Measurements from ENCODE around the gene DUOXA1.

DNA sequence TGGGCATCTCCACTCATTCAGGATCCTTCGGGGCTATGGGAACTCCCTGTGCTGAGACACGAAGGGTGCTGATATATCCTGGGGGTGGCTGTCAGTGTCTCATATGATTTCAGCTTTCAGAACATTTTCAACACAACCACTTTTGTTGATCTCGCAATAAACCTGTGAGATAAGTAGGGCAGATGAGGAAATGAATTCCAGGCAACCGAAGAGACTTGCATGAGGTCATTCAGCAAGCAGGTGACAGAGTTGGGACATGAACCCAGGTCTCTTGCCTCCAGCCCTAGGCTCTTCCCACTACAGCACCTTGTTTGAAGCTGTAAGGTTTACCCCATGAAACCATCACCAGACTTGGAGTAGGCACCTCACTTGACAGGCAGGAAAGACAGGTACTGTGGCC lies 16.7 kb upstream of the DUOXA1 start:
- TF ChIP-seq CREB5 (CRISPR knock-in tag; IDR thresholded peaks at IDR 0.05; ENCODE audit: low read depth) (no peak), BACH2 (CRISPR knock-in tag; IDR thresholded peaks at IDR 0.05; ENCODE audit: borderline replicate concordance) (no peak), ARNTL (CRISPR knock-in tag; IDR thresholded peaks at IDR 0.05; ENCODE audit: borderline replicate concordance, low read depth) (no peak), OSR1 (CRISPR knock-in tag; IDR thresholded peaks at IDR 0.05) (no peak), TCF4 (CRISPR knock-in tag; IDR thresholded peaks at IDR 0.05; ENCODE audit: borderline replicate concordance) (no peak), ESRRG (CRISPR knock-in tag; IDR thresholded peaks at IDR 0.05) (no peak), ZC3H10 (CRISPR knock-in tag; IDR thresholded peaks at IDR 0.05) (no peak), RARB (CRISPR knock-in tag; IDR thresholded peaks at IDR 0.05) (no peak), SNAI2 (CRISPR knock-in tag; IDR thresholded peaks at IDR 0.05) (no peak), ZFP30 (CRISPR knock-in tag; IDR thresholded peaks at IDR 0.05) (no peak), TOX (CRISPR knock-in tag; IDR thresholded peaks at IDR 0.05; ENCODE audit: borderline replicate concordance) (no peak)
- TF ChIP-seq, protein P1, sequence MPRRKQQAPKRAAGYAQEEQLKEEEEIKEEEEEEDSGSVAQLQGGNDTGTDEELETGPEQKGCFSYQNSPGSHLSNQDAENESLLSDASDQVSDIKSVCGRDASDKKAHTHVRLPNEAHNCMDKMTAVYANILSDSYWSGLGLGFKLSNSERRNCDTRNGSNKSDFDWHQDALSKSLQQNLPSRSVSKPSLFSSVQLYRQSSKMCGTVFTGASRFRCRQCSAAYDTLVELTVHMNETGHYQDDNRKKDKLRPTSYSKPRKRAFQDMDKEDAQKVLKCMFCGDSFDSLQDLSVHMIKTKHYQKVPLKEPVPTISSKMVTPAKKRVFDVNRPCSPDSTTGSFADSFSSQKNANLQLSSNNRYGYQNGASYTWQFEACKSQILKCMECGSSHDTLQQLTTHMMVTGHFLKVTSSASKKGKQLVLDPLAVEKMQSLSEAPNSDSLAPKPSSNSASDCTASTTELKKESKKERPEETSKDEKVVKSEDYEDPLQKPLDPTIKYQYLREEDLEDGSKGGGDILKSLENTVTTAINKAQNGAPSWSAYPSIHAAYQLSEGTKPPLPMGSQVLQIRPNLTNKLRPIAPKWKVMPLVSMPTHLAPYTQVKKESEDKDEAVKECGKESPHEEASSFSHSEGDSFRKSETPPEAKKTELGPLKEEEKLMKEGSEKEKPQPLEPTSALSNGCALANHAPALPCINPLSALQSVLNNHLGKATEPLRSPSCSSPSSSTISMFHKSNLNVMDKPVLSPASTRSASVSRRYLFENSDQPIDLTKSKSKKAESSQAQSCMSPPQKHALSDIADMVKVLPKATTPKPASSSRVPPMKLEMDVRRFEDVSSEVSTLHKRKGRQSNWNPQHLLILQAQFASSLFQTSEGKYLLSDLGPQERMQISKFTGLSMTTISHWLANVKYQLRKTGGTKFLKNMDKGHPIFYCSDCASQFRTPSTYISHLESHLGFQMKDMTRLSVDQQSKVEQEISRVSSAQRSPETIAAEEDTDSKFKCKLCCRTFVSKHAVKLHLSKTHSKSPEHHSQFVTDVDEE (CRISPR knock-in tag; IDR thresholded peaks at IDR 0.05) = no peak
- TF ChIP-seq, protein P2, sequence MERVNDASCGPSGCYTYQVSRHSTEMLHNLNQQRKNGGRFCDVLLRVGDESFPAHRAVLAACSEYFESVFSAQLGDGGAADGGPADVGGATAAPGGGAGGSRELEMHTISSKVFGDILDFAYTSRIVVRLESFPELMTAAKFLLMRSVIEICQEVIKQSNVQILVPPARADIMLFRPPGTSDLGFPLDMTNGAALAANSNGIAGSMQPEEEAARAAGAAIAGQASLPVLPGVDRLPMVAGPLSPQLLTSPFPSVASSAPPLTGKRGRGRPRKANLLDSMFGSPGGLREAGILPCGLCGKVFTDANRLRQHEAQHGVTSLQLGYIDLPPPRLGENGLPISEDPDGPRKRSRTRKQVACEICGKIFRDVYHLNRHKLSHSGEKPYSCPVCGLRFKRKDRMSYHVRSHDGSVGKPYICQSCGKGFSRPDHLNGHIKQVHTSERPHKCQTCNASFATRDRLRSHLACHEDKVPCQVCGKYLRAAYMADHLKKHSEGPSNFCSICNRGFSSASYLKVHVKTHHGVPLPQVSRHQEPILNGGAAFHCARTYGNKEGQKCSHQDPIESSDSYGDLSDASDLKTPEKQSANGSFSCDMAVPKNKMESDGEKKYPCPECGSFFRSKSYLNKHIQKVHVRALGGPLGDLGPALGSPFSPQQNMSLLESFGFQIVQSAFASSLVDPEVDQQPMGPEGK (CRISPR knock-in tag; IDR thresholded peaks at IDR 0.05; ENCODE audit: borderline replicate concordance) = no peak
- TF ChIP-seq, protein P3, sequence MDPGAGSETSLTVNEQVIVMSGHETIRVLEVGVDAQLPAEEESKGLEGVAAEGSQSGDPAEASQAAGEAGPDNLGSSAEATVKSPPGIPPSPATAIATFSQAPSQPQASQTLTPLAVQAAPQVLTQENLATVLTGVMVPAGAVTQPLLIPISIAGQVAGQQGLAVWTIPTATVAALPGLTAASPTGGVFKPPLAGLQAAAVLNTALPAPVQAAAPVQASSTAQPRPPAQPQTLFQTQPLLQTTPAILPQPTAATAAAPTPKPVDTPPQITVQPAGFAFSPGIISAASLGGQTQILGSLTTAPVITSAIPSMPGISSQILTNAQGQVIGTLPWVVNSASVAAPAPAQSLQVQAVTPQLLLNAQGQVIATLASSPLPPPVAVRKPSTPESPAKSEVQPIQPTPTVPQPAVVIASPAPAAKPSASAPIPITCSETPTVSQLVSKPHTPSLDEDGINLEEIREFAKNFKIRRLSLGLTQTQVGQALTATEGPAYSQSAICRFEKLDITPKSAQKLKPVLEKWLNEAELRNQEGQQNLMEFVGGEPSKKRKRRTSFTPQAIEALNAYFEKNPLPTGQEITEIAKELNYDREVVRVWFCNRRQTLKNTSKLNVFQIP (CRISPR knock-in tag; IDR thresholded peaks at IDR 0.05; ENCODE audit: borderline replicate concordance, low read depth) = no peak

Data from SK-N-SH treated with all-trans-retinoic acid at 6 μM for 48 hours (cell line).